GF-D8 (cell line): Measurements from ENCODE around the gene SHB.

ENCODE experiments used
- DNase-seq: peaks from one replicate; lab custom pipeline; 2025; lab: John Stamatoyannopoulos, UW

The SHB gene, protein sequence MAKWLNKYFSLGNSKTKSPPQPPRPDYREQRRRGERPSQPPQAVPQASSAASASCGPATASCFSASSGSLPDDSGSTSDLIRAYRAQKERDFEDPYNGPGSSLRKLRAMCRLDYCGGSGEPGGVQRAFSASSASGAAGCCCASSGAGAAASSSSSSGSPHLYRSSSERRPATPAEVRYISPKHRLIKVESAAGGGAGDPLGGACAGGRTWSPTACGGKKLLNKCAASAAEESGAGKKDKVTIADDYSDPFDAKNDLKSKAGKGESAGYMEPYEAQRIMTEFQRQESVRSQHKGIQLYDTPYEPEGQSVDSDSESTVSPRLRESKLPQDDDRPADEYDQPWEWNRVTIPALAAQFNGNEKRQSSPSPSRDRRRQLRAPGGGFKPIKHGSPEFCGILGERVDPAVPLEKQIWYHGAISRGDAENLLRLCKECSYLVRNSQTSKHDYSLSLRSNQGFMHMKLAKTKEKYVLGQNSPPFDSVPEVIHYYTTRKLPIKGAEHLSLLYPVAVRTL

DNA sequence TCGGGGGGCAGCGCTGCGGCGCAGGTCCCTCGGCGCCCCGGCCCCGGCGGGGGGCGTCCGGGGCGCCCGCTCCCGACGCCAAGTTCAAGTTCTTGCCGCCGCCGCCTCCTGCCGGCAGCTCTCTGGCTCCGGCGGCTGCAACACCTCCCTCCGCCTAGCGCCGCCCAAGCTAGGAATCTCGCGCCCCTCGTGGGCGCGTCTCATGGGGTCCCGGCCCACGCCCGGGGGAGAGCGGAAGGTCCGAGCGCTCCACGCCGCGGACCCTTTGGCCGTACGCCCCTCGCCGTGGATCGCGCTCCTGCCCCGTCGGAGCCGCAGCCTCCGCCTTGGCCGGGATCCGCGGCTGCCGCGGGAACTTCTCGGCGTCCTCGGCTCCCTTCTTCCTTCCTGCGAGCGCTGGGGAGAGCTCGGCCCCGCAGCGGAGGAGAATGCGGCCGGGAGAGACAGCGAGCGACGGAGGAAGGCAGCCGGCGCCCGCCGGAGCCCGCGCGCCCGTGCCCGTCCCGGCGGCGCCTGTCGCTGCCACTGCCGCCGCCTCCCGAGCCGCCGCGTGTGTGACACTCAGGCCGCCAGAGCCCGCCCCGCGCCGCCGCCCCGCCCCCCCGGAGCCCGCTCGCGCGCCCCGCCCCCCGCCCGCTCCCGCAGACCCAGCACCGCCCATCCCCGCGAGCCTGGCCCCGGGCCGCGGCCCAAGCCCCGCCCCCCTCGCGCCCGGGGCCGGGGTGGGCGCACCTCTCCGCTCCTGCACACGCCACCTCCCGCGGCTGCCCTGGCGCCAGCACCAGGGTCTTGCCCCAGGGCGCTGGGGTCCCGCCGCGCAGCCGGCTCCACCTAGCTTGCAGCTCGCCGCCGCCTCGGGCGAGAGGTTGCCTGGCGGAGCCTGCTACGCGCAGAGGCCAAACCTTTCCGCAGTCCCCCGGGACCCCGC lies at the start of gene SHB:
Gene SHB (minus strand): TSS at position 527 of the 928 bp plus-strand sequence. CDS start 582 bp downstream, outside the sequence.
- DNase-seq = no peak

DNA sequence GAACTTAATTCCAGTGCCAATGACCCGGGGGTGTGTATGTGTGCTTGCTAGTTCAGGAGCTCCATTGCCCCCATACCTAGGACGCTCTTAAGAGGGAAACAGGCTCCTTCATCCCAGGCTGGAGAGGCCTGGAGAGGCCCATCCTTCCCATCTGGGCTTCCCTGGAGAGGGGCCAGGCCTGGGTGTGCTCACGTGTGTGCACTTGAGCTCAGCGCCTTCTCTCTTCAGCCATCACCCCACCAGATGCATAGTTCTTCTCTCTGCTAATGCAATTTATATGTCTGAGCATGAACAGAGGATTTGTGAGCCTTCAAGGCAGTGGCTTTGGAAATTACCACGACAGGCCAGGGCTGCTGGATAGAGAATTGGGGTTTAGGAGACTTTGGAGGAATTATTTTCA lies 48.6 kb upstream of the SHB start:
- no peak for DNase-seq

DNA sequence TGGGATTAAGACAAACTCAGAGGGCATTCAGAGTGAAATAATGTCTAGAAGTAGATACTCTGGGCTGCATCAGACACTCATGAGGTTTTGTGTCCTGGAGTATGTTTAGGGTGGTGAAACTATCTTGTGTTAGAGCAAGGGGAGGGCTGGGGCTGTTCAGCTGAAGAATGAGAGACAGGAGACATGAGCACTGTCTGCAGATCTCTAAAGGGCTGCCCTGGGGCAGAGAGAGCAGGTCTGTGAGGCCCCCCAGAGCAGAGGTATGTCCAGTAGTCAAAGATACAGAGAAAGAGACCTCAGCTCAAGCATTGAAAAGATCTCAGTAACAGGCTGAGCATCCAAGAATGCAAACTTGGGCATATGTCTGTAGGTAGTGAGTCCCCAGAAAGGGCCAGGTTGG lies 45.9 kb upstream of the SHB start:
- no peak for DNase-seq

DNA sequence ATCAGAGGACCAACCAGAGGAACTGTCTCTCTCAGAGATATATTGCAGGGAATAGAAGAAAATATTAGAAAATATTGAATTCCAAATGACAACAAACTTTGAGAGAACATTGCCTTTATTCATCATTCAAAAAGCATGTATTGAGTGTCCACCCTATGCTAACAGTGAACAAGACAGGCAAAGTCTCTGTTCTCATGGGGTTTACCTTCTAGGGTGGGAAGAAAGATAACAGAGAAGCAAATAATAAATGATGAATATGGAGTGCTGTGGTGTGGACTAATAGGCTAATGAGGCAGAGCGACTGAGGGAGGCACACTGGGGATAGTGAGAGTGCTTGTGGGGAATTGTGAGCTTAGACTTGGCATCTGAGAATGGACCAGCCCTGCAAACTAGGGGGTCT lies 43.4 kb upstream of the SHB start:
- DNase-seq = no peak

DNA sequence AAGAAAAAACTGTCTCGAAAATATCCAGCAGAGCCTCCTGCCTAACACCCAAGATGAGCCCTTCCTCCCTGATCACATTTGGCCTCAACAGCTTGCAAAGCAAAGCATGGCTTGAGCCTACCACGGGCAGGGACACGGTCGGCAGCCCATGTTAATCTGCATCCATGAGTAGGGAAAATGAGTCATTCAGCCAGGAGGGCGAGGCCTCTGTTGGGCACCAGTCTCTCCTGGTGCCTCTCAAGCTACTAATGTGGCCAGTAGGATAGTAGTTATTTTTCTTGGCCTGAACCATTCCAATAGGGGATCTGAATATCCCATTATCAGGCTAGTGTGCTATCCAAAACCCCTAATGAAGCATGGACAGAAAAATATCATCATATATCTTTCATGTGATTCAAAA lies 43.0 kb upstream of the SHB start:
- DNase-seq = no peak

DNA sequence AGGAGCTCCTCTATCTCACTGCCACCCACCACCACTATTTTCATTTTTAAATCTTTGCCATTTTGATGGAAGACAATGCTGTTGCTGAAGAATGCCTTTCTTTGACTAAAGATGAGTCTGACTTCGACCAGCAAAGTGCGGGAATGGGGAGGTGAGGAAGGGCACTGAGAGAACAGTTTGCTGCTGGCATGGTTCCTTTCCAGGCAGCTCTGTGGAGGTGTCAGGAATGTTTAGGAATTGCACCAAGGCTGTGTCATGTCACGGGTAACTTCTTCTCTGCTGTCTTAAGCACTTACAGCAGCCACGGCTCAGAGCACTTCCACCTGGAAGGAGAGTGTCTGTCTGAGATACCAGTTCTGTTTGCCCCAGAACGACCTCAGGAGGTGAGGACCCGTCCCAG lies 41.4 kb upstream of the SHB start:
- no peak for DNase-seq

DNA sequence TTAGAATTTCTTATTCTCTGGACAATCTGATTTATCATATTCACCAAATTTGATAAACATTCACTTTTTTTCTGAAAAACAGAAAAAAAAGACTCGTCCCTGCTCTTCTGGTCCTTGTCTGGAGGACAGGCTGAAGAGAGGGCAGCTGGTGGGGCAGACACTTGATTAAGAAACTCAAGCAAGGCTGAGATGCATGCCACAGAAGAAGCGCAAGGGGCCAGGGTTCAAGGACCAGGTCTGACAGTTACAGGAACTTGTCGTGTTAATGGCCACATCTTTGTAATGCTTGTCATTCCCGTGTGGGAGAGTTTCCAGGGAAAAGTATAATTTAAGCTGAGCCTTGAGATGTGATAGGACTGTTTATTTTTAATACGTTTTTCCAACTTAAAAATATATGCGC lies 40.6 kb upstream of the SHB start:
- no peak for DNase-seq

DNA sequence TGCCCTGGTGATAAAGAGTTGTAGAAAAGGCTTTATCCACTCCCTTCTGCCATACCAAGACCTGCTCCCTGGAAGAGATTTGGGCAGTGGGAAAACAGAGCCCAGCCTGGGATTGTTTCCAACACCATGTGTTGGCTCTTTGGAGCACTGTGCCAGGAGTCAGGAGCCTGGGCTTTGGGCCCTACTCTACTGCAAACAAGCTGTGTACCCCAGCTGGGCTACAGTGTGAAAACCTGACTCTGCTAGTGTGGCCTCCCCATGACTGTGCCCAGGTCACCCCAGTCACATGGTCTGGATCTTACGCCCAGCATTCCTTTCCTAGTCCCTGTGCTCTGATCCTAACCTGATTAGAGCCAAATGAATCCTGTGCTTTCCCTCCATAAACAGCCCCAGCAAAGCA lies 39.3 kb upstream of the SHB start:
- no peak for DNase-seq

DNA sequence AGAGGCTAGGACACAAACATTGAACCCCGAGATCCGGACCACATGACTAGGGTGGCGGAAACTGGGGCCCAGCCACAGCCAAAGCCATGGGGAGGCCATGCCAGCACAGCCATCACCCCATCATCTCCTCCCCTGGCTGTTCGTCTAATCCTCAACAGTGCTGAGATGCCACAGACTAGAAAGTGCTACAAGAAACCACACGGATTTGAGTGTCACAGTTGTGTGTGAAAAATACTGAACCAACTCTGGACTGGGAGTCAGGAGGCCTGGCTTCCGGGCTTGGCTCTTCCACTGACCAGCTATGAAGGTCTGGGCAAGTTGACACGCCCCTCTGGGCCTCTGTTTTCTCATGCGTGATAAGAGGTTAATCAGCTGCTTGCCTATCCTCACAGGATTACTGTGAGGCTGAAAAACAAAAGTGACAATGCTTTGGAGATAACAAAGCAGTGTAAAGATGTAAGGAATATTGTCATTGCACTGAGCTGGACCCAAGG lies 38.8 kb upstream of the SHB start:
- no peak for DNase-seq

DNA sequence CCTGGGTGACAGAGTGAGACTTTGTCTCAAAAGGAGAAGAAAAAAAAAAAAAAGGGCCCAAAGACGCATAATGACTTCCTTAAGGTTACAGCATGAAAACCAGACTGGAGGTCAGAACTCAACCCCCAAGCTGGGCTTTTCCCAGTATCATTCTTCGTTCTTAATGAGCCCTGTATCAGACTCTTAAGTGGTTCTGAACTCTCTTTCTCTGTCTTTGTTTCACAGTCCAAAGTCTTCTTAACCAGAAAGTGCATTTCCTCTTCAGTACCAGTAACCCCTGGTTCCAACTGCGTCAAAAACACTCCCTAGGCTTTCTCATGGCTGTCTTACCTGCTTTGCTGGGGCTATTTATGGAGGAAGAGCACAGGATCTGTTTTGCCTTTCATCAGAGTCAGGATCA lies 38.4 kb upstream of the SHB start:
- no peak for DNase-seq

DNA sequence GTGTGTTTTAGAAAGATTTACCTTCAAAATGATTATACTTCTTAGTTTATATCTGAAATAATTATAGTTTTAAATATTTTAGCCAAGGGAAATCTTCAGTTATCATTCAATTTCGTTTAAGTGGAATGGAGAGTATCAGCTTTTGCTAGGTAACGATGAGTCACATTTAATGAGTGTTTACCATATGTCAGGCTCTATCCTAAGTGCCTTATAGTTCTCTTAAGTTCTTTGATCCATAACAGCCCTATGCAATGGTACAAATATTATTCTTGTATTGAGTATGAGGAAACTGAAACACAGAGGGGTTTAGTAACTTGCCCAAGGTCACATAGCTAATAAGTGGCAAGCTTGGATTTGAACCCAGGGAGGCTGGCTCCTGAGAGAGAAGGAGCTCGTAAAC lies 37.5 kb upstream of the SHB start:
- DNase-seq = no peak

DNA sequence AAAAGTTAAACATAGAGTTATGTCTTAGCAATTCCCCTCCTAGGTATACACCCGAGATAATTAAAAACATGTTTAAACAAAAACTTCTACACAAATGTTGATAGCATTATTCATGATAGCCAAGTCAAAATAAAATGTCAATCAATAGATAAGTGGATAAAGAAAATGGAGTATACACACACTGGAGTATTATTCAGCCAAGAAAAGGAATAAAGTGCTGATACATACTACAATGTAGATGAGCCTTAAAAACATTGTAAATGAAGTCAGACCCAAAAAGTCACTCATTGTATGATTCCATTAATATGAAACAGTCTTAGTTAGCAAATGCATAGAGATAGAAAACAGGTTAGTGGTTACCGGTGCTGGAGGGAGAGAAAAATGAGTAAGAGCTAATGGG lies 34.3 kb upstream of the SHB start:
- DNase-seq = no peak

DNA sequence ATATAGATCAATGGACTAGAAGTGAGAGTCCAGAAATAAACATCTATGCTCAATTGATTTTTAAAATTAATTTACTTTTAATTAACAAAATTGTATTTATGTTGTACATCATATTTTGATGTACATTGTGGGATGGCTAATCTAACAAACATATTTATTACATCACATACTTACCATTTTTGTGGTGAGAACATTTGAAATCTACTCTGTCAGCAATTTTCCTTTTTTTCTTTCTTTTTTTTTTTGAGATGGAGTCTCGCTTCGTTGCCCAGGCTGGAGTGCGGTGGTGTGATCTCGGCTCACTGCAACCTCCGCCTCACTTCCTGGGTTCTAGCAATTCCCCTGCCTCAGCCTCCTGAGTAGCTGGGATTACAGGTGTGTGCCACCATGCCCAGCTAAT lies 32.4 kb upstream of the SHB start:
- no peak for DNase-seq

DNA sequence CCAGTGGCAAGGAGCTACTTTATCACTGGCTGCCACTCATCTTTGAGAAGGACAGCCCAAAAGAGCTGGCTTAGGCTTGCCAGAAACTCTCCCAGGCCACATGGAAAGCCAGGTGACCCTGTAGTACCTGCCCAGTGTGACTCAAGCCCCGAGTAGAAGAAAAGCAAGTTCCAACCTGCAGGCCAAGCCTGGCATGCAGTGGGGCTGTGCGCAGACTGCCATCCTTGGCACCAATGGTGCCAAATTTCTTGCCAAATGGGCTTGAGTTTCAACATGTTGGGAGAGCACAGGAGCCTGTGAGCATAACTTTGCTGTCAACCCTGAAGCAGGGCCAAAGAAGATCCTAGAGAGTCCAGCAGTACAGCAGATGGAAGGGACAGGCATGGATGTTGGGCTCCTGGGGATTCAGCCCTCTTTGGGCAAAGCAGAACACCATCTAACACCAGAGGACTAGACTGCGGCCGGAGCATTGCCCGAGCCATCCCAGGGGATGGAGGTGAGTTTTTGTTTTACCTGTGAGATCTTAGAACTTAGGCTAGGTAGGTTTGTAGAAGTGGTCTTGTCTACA lies 27.3 kb upstream of the SHB start:
- DNase-seq = no peak

DNA sequence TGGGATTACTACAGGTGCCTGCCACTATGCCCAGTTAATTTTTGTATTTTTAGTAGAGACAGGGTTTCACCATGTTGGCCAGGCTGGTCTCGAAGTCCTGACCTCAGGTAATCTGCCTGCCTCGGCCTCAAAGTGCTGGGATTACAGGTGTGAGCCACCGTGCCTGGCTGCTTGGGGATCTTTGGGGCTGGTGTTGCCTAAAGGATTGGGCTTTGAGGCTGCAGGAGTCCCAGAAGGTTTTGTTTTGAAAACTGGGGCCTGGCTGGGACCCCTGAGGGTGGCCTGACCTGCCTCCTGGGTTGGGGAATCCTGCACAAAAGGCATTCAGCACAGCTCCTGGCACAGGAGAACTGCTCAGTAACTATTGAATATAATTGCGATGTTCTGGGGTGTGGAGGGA lies 25.1 kb upstream of the SHB start:
- DNase-seq = no peak

DNA sequence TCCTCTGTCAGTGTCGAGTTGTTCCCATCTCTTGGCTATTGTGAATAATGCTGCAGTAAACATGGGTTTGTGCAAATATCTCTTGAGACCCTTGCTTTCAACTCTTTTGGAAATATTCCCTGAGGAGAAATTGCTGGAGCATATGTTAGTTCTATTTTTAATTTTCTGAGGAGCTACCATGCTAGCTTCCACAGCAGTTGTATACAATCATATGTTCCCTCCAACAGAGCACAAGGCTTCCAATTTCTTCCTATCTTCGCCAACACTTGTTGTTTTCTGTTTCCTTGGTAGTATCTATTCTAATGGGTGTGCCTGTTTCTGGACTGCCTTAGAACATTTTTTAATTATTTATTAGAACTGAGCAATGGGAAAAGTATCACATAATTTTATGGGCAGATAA lies 23.6 kb upstream of the SHB start:
- DNase-seq = no peak

DNA sequence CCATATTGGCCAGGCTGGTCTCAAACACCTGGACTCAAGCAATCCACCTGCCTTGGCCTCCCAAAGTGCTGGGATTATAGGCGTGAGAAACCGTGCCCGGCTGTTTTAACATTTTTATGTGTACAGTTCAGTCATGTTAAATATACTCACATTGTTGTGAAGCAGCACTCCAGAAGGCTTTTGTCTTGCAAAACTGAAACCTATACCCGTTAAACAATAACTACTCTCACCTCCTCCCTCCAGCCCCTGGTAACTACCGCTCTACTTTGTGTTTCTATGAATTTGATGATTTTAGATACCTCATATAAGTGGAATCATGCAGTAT lies 23.1 kb upstream of the SHB start:
- DNase-seq = no peak

DNA sequence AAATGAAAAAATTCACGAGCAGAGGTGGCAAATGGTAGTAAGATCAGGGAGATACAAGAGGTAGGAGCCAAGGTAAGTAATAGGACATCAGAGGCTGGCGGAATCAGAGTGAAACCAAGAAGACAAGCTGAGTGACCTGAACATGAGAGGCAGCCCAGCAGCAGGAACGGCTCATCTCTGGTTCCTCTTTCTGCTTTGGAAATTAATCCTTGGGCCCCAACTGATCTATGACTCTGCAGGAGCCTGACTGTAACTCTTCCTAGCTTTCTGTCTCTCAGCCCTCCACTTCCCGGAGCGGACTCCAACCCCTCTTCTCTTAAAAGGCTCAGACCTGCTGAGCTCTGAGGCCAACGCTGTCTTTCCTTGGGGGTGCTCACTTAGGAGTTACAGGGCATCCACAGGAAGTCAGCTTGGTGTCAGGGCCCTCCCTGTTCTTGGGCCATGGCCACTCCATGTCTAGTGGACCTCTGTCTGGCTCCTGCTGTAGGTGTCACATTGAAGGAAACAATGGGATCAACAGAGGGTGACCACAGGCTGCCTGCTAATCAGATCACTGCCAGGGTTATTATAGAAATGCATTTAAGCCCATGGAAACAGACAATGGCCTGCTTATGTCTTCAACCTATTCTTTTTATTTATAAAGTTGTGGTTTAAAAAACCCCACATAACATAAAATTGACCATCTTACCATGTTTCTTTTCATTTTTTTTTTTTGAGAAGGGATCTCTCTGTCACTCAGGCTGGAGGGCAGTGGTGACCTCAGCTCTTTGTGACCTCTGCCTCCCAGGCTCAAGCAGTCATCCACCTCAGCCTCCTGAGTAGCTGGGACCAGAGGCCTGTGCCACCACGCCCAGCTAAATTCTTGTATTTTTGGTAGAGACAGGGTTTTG lies 22.5 kb upstream of the SHB start:
- DNase-seq = no peak

DNA sequence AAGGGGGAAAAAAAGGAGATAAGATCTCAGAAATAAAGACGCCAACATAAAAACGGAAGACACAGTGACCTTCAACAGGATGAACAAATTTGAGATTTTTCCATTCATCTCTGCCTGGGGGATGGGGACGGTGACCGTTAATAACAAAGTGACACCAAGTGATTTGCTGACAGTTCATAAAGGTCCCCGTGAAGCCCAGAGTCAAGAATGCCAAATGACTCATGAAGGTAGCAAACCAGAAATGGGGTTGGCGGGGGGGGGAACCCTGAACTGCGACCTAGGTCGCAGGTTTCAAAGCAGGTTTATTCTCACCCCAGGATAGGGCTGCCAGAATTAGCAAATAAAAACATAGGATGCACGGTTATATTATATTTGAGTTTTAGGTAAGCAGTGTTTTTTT lies 21.1 kb upstream of the SHB start:
- no peak for DNase-seq

DNA sequence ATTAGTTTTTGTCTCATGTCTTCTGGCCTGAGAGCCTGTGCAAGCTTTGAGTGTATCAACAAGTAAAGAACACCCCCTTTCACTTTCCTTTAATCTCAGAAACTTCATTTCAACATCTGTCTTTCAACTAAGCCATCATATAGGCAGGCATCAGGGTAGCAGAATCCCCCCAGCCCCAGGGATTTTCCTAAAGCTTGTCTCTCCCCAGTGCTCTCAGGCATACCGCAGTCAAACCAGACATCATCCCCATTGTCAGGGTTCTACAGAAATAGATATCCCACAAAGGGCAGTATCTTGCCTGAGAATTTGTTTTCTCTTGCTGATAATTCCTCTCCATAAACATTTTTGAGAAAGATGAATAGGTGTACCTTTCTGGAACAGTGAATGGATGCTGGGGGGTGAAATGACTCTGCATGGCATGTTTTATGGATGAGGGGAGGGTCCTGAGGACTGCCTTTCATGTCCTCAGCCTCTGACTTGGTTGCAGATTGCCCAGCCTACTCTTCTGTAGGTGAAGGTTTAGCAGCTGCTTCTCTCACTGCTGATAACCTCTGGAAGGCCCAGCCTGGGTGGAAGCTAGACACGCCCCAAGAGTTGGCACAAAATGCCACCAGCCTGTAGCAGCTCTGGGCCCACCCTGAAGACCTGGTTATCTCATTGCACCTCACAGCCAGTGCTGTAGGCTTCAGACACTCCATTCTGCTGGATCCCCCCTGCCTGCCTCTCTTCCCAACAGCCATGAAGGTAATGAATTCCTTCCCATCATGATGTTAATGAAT lies 20.5 kb upstream of the SHB start:
- no peak for DNase-seq
